Nephron (organoid): ENCODE results near the gene CDH23.

Source experiments
- H3K27ac Mint-ChIP-seq, 3 experiments: 2 replicates each; pipeline ENCODE4 v1.8.0; 2020; ENCODE audit warnings: mixed read lengths in 3 of 3, mild to moderate bottlenecking in 2 of 3, moderate library complexity in 1 of 3
- H3K27me3 Mint-ChIP-seq: 2 replicates; pipeline ENCODE4 v1.8.0; 2021; ENCODE audit warnings: low read depth, mild to moderate bottlenecking, moderate library complexity, mixed read lengths
- H3K36me3 Mint-ChIP-seq: 2 replicates; pipeline ENCODE4 v1.8.0; 2020; ENCODE audit warnings: low read depth, mixed read lengths
- H3K4me1 Mint-ChIP-seq: 2 replicates; pipeline ENCODE4 v1.8.0; 2020; ENCODE audit warnings: mixed read lengths
- H3K4me3 Mint-ChIP-seq, 3 experiments: 2 replicates each; pipeline ENCODE4 v1.8.0; 2020; ENCODE audit warnings: mild to moderate bottlenecking in 3 of 3, mixed read lengths in 3 of 3, moderate library complexity in 2 of 3
- H3K9me3 Mint-ChIP-seq: 2 replicates; pipeline ENCODE4 v1.8.0; 2020; ENCODE audit warnings: mixed read lengths
- TF ChIP-seq, protein P1 (sequence below), 3 experiments: fragments of 200-600 bp; sonication (generic); IDR thresholded peaks; one replicate each; pipeline ENCODE4 v1.5.0; 2021; ENCODE audit warnings: antibody characterized with exemption in 3 of 3; ENCODE audit not compliant: unreplicated experiment in 3 of 3

The CDH23 gene

DNA sequence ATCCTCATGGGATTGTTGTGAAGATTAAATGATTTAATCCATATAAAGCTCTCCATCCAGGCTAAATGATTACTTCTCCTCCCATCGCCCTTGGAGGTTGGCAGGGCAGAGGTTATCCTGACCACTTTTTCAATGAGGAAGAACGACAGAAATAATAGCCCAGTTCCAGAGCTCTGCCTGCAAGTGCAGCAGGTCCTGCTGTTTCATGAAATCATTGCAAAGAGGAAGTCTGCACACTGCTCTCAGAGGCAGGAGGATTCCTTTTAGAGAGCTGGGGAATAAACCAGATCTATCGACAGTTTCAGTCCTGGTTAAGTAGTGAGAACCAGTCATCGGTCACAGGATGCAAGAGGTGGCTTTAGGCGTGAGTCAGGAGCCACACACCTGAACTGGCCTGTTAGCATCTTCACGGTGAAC is 25.0 kb upstream of the CDH23 start:
- TF ChIP-seq, protein P1, sequence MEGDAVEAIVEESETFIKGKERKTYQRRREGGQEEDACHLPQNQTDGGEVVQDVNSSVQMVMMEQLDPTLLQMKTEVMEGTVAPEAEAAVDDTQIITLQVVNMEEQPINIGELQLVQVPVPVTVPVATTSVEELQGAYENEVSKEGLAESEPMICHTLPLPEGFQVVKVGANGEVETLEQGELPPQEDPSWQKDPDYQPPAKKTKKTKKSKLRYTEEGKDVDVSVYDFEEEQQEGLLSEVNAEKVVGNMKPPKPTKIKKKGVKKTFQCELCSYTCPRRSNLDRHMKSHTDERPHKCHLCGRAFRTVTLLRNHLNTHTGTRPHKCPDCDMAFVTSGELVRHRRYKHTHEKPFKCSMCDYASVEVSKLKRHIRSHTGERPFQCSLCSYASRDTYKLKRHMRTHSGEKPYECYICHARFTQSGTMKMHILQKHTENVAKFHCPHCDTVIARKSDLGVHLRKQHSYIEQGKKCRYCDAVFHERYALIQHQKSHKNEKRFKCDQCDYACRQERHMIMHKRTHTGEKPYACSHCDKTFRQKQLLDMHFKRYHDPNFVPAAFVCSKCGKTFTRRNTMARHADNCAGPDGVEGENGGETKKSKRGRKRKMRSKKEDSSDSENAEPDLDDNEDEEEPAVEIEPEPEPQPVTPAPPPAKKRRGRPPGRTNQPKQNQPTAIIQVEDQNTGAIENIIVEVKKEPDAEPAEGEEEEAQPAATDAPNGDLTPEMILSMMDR (IDR thresholded peaks at IDR 0.05; ENCODE audit: unreplicated experiment in 3 of 3) = no peak
- Mint-ChIP-seq H3K36me3 (no peaks in the 10 kb centered on the region), H3K27ac (no peak overlapping the region), H3K4me3 (no peak overlapping the region), H3K9me3 (no peaks in the 10 kb centered on the region), H3K27me3 (peaks cover 24% of the 10 kb centered on the region), H3K4me1 (no peaks in the 10 kb centered on the region)

DNA sequence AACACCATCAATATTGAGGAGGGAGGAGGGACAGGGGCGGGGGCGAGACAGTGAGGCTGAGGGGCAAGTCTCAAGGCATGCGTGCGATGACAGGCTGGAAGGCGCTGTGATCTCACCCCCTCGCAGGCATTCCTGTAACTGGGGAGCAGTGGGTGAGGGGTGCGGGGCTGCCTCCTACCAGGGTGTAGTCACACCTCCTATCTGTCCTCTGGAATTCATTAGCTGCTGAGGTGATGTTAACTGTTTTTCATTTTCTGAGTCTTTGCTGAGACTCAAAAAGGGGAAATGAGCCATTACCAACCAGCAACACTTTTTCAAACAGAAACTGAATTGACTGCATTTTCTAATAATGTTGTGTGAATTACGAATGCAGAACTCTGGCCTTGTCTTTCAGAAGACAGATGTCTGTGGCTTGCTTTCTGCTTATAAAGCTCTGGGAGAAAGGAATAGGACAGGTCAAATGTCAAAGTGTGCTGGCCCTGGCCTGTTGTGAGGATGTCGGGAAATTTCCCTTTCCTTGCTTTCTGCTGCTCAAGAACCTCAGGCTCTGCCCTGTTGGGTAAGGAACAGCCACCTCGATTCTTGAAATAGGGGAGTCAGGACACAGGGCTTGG is 23.7 kb upstream of the CDH23 start:
- TF ChIP-seq, protein P1 (IDR thresholded peaks at IDR 0.05; ENCODE audit: unreplicated experiment in 3 of 3) = no peak
- peaks cover 6% of the 10 kb centered on the region for H3K4me1 Mint-ChIP-seq
- H3K36me3 Mint-ChIP-seq = no peaks in the 10 kb centered on the region
- no peak overlapping the region for H3K27ac Mint-ChIP-seq
- no peak overlapping the region for H3K4me3 Mint-ChIP-seq
- H3K9me3 Mint-ChIP-seq = no peaks in the 10 kb centered on the region
- peaks cover 24% of the 10 kb centered on the region for H3K27me3 Mint-ChIP-seq

DNA sequence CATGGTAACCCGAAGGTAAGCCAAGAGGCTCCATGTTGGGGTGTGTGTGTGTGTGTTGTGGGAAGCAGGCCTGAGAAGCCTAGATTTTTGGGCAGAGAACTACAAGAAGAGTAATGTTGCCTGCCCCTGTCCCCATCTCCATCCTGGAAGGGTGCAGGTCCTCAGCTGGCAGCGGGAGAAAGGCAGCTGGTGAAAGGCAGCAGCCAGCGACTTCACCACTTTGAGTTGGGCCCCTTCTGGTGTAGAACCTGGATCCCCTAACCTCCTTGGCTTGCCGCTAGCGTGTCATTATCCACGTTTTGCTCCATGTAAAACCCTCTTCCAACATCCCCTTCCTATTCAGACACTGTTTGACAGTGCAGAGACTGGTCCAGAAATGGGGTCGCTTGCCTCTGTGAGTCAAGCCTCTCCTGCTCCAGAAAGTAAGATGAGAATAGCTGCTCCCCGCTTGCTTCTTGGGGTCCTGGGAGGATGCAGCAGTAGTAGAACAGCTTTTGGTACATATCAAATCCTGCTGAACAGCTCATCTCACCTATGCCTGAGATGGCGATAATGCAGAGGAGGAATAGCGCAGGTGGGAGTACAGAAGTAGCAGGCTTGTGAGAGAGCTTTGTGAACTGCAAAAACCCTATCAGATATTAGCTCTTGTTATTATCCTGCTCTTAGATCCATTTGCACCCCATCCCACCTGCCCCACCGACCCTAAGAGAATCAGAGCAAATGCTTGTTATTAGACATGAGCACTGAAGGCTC is 22.1 kb upstream of the CDH23 start:
- no peaks in the 10 kb centered on the region for H3K9me3 Mint-ChIP-seq
- H3K4me3 Mint-ChIP-seq = peak overlapping the region in 2 of 3 experiments; percentile 23 to 27
- H3K36me3 Mint-ChIP-seq = no peaks in the 10 kb centered on the region
- TF ChIP-seq, protein P1 (IDR thresholded peaks at IDR 0.05; ENCODE audit: unreplicated experiment in 3 of 3) = no peak
- peaks cover 6% of the 10 kb centered on the region for H3K4me1 Mint-ChIP-seq
- H3K27ac Mint-ChIP-seq = no peak overlapping the region
- H3K27me3 Mint-ChIP-seq = peaks cover 19% of the 10 kb centered on the region

DNA sequence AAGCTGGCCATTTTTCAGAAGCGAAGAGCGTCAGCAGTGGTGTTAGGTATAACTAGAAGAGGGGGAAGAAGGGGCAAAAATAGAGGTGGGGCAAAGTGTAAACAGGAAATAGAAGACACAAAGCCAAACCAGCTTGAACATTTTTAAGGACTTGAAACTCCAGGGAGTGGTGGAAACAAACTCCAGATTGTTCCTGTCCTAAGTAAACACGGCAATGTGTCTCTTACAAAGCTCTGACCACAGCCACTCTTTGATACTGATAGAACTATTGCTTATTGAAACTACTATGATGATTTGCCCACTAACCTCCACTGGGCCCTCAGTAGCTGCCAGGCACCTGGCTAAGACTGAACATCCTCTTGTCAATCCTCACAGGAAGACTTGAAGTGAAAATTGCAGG is 20.8 kb upstream of the CDH23 start:
- no peaks in the 10 kb centered on the region for H3K9me3 Mint-ChIP-seq
- H3K4me3 Mint-ChIP-seq = peak overlapping the region; percentile 42 to 78 (median 71)
- TF ChIP-seq, protein P1 (IDR thresholded peaks at IDR 0.05; ENCODE audit: unreplicated experiment in 3 of 3) = no peak
- H3K36me3 Mint-ChIP-seq = no peaks in the 10 kb centered on the region
- H3K4me1 Mint-ChIP-seq = peaks cover 6% of the 10 kb centered on the region
- H3K27ac Mint-ChIP-seq = peak overlapping the region in 1 of 3 experiments; percentile 43
- H3K27me3 Mint-ChIP-seq = peaks cover 19% of the 10 kb centered on the region

DNA sequence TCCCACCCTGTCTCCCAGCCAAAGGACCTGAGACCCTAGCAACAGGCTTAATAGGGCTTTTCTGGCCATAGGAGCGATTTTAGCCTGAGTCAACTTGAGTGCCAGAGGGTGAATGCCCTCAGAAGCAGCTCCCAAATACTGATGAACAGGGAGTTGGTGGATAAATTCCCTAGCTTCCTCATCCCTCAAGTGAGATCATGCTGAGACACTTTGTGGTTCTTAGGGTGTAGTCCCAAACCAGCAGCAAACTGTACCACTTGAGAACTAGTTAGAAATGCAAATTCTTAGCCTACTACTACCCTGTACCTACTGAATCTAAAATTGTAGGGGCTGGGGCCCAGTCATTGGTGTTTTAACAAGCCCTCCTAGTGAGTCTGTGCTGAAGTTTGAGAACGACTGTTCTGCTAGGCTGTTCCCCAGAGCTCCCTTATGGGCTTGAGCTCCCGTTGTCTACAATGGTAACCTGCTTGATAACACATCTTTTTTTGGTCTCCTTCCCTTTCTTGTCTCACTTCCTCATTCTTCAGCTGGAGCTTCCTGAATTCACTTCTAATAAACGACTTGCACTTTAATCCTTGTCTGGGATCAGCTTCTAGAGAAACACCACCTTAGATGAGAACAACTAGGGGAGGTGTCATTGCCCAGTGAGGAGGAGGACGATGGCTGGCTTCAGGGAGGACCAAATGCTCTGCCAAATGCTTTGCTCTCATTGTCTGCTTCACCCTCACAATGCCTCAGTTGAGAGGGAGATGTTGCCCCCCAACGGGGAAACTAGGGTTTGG is 18.2 kb upstream of the CDH23 start:
- Mint-ChIP-seq H3K27ac (peak overlapping the region in 1 of 3 experiments; percentile 12), H3K27me3 (peaks cover 16% of the 10 kb centered on the region), H3K9me3 (no peaks in the 10 kb centered on the region), H3K36me3 (no peaks in the 10 kb centered on the region), H3K4me3 (peak overlapping the region in 1 of 3 experiments; percentile 1), H3K4me1 (peaks cover 6% of the 10 kb centered on the region)
- TF ChIP-seq, protein P1 (IDR thresholded peaks at IDR 0.05; ENCODE audit: unreplicated experiment in 3 of 3) = no peak
